Articular chondrocyte of knee joint (primary cell): ENCODE measurements around the gene SLC6A3. TPM values are rescaled to one million over a fixed set of nuclear protein-coding genes. Genes with fewer than 3 reads are reported as not detected.

Source experiments
- total RNA-seq: library from RNA; depleted of rRNA; stranded (reverse); fragments of >200 nt; gene quantifications from 2 replicates; pipeline ENCODE4 v1.2.3, GENCODE V29; 2012

The SLC6A3 gene
- 0.11 and 0.13 TPM in 2 replicates for total RNA-seq

GRCh38 chr5:1445313-1445688 is at the start of gene SLC6A3:
Gene SLC6A3, minus strand, starts transcription at chr5:1445440. Its CDS starts 2,243 bp downstream, at chr5:1443197.

GRCh38 chr5:1344975-1345838 is 100.0 kb downstream of the SLC6A3 start, which contains the start of gene CLPTM1L:
Gene CLPTM1L, minus strand, starts transcription at chr5:1345099. Its CDS starts 258 bp downstream, at chr5:1344841.

Other genes with a start within 250 kb of the SLC6A3 start
- not detected in 2 replicates for gene SLC6A19, start 243.8 kb downstream of the SLC6A3 start, total RNA-seq
- gene SLC6A18, start 220.1 kb downstream of the SLC6A3 start, total RNA-seq = not detected in 2 replicates
- gene TERT, start 150.4 kb downstream of the SLC6A3 start, total RNA-seq = not detected in 2 replicates
- 155 and 167 TPM in 2 replicates for gene CLPTM1L, start 100.3 kb downstream of the SLC6A3 start, total RNA-seq
- 85.4 and 129 TPM in 2 replicates for gene LPCAT1, start 78.5 kb upstream of the SLC6A3 start, total RNA-seq